Activated CD8-positive, alpha-beta T cell treated with anti-CD3 and anti-CD28 coated beads, Interleukin-2, amount 10 ng/mL, durations not matched to agents 7 days and 5 days (primary cell): Measurements from ENCODE around the gene CLEC18A. TPM values are rescaled to one million over a fixed set of nuclear protein-coding genes. Genes with fewer than 3 reads are reported as not detected.
"Not testable (repeated sequence)": the region's sequence is repeated elsewhere in the genome, so short reads cannot be mapped to it uniquely, and the experiment has no call there.

ENCODE experiments used
- ATAC-seq: fragments of 150-1000 bp; cut with Tn5 transposase; one replicate; pipeline ENCODE4 v1.10.0; 2021; ENCODE audit warnings: moderate library complexity
- CTCF ChIA-PET: fragments of 350-600 bp; sonication (Branson Sonifier 250); formaldehyde crosslinking; loops from one replicate; lab custom pipeline; 2021; ENCODE audit warnings: antibody characterized with exemption; lab: Charles Lee
- POLR2A ChIA-PET: fragments of 350-600 bp; sonication (Branson Sonifier 250); formaldehyde crosslinking; loops from one replicate; lab custom pipeline; 2021; ENCODE audit warnings: antibody characterized with exemption; lab: Charles Lee
- DNase-seq: peaks from one replicate; pipeline ENCODE4 v3.0.0-alpha.2; 2020
- H3K27ac Mint-ChIP-seq: one replicate; pipeline ENCODE4 v1.8.0; 2021; ENCODE audit warnings: mild to moderate bottlenecking, mixed read lengths
- H3K27me3 Mint-ChIP-seq: one replicate; pipeline ENCODE4 v1.8.0; 2021; ENCODE audit warnings: low read depth, mixed read lengths
- H3K36me3 Mint-ChIP-seq: one replicate; pipeline ENCODE4 v1.8.0; 2021; ENCODE audit warnings: low read depth, mixed read lengths
- H3K4me1 Mint-ChIP-seq: one replicate; pipeline ENCODE4 v1.8.0; 2021; ENCODE audit warnings: low read depth, mixed read lengths
- H3K4me3 Mint-ChIP-seq: one replicate; pipeline ENCODE4 v1.8.0; 2021; ENCODE audit warnings: mild to moderate bottlenecking, mixed read lengths
- H3K9me3 Mint-ChIP-seq: one replicate; pipeline ENCODE4 v1.8.0; 2022; ENCODE audit warnings: mixed read lengths; ENCODE audit not compliant: insufficient read depth
- microRNA-seq: library from miRNA; unstranded; fragments of <30 nt; microRNA quantifications from one replicate; pipeline ENCODE4 v1.2.0, GENCODE V29; 2022
- total RNA-seq, 2 experiments: library from RNA; stranded (reverse); gene quantifications; one replicate each; pipeline ENCODE4 v1.2.3, GENCODE V29; 2021

Gene CLEC18A
- total RNA-seq, 2 experiments from 2014 or later: 0.63 to 0.95 TPM

GRCh38 chr16:70011120-70011519 lies 60.0 kb downstream of the CLEC18A start:
- CTCF ChIA-PET, H3K36me3 Mint-ChIP-seq, POLR2A ChIA-PET, H3K9me3 Mint-ChIP-seq, ATAC-seq, H3K27me3 Mint-ChIP-seq, H3K4me1 Mint-ChIP-seq, DNase-seq, H3K4me3 Mint-ChIP-seq, H3K27ac Mint-ChIP-seq: not testable (repeated sequence)

- DNase-seq, POLR2A ChIA-PET, H3K36me3 Mint-ChIP-seq, H3K27ac Mint-ChIP-seq, H3K4me1 Mint-ChIP-seq, CTCF ChIA-PET, ATAC-seq, H3K4me3 Mint-ChIP-seq, H3K27me3 Mint-ChIP-seq, H3K9me3 Mint-ChIP-seq: not testable (repeated sequence)
Observed at GRCh38 chr16:70012354-70012753, 61.2 kb downstream of the CLEC18A start.

GRCh38 chr16:70012951-70013350 lies 61.8 kb downstream of the CLEC18A start:
- H3K27me3 Mint-ChIP-seq, CTCF ChIA-PET, POLR2A ChIA-PET, ATAC-seq, H3K36me3 Mint-ChIP-seq, H3K27ac Mint-ChIP-seq, DNase-seq, H3K9me3 Mint-ChIP-seq, H3K4me1 Mint-ChIP-seq, H3K4me3 Mint-ChIP-seq: not testable (repeated sequence)

Small RNAs within 50 kb of the gene (microRNA-seq; reads per million reads assigned to microRNA genes)
- gene MIR140: 20,913 reads per million, percentile 96 among the genes with 10 or more reads in this experiment

Other genes starting within 250 kb of the CLEC18A start
- gene NQO1, start 224.8 kb upstream of the CLEC18A start, total RNA-seq: 10 to 100 TPM; 18.3 to 20.1 TPM
- 10 to 100 TPM; 53.3 to 58.8 TPM for gene NOB1, start 196.4 kb upstream of the CLEC18A start, total RNA-seq
- gene WWP2, start 189.0 kb upstream of the CLEC18A start, total RNA-seq: 10 to 100 TPM; 60.1 to 64.5 TPM
- gene PDPR, start 163.0 kb downstream of the CLEC18A start, total RNA-seq: 10 to 100 TPM; 22.8 to 23.3 TPM
- 1 to 10 TPM in 1 of 2 experiments, under 1 TPM in 1; 0.42 to 1.1 TPM for gene CLEC18C, start 222.5 kb downstream of the CLEC18A start, total RNA-seq